Adipocyte (in vitro differentiated cells): ENCODE results near the gene ADAD2.

Experiments
- DNase-seq: peaks from one replicate; pipeline ENCODE4 v3.0.0-alpha.2; 2015; ENCODE audit warnings: low read depth
- H3K27me3 ChIP-seq: replicated peaks from 2 replicates; pipeline ENCODE4 v1.7.0; 2013; ENCODE audit warnings: mild to moderate bottlenecking, low read length, moderate library complexity; ENCODE audit not compliant: control insufficient read depth, insufficient read depth
- H3K36me3 ChIP-seq: 2 replicates; pipeline ENCODE4 v1.7.0; 2013; ENCODE audit warnings: low read length, mild to moderate bottlenecking, moderate library complexity; ENCODE audit not compliant: control insufficient read depth, insufficient read depth, severe bottlenecking
- H3K4me1 ChIP-seq: 2 replicates; pipeline ENCODE4 v1.7.0; 2013; ENCODE audit warnings: mild to moderate bottlenecking, low read length, moderate library complexity; ENCODE audit not compliant: control insufficient read depth, insufficient read depth
- H3K4me3 ChIP-seq: 2 replicates; pipeline ENCODE4 v1.7.0; 2013; ENCODE audit warnings: mild to moderate bottlenecking, low read length, moderate library complexity
- H3K9ac ChIP-seq: 2 replicates; pipeline ENCODE4 v1.7.0; 2013; ENCODE audit warnings: mild to moderate bottlenecking, low read length, moderate library complexity
- H3K9me3 ChIP-seq: 2 replicates; pipeline ENCODE4 v1.7.0; 2013; ENCODE audit warnings: mild to moderate bottlenecking, low read length, moderate library complexity; ENCODE audit not compliant: control insufficient read depth

Gene ADAD2

DNA sequence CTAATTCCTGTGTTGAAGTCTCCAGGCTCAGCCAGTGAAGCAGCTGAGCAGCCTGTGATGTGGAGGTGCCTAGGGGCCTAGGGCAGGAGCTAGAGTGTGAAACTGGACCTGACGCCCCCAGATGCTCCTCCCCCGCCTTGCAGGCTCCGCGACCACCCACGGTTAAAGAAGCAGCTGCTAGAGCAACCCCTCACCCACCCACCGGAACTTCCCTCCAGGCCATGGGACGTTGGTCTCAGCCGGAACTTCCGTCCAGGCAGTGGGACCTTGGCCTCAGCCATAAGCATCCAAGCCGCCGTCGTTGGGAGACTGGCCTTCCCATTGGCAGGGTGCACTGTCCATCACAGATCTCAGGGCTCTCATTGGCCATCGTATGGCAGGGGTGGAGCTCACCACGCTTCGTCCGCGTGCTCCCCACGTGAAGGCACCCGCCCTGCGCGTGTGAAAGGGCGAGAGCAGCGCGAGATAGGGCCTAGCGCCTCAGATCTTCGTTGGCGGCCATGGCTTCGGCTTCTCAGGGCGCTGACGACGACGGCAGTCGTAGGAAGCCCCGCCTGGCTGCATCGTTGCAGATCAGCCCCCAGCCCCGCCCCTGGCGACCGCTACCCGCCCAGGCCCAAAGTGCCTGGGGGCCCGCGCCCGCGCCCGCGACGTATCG lies at the start of gene ADAD2:
ADAD2 (plus strand) TSS at position 427 of the 658 bp plus-strand sequence; CDS start at position 501, 74 bp downstream.
- DNase-seq = no peak
- Histone ChIP-seq H3K9ac (no peak within 1 kb of the TSS), H3K9me3 (no peaks in the 10 kb centered on the region), H3K36me3 (no peaks in the 10 kb centered on the region), H3K4me3 (no peak within 1 kb of the TSS), H3K4me1 (no peaks in the 10 kb centered on the region), H3K27me3 (peaks cover 10% of the 10 kb centered on the region)

DNA sequence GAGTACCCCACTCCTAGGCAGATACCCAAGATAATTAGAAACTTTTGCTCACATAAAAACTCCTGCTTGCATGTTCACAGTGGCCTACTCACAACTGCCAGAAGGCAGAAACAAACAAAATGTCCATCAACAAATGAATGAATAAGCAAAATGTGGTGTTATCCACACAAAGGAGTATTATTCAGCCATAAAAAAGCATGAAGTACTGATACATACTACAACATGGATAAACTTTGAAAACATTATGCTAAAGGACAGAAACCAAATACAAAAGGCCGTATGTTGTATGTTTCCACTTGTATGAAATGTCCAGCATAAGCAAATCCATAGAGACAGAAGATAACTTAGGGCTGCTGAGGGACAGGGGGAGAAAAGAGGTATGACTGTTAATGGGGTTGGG lies 47.9 kb upstream of the ADAD2 start:
- Histone ChIP-seq H3K4me1 (peaks cover 14% of the 10 kb centered on the region), H3K9ac (no peak overlapping the region), H3K27me3 (peaks cover 10% of the 10 kb centered on the region), H3K4me3 (no peak overlapping the region), H3K36me3 (no peaks in the 10 kb centered on the region), H3K9me3 (no peaks in the 10 kb centered on the region)
- DNase-seq = no peak

DNA sequence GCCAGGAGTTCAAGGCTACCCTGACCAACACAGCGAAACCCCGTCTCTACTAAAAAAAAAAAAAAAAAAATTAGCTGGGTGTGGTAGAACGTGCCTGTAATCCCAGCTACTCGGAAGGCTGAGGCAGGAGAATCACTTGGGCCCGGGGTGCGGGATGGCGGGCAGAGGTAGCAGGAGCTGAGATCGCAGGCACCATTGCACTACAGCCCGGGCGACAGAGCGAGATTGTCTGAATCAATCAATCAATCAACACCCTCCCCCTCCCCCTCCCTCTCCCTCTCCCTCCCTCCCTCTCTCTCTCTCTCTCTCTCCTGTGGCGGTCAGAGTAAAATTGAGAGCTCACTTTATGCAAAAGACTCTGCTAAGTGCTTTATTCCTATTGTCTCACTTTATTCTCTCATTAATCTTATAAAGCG lies 47.2 kb upstream of the ADAD2 start:
- peaks cover 10% of the 10 kb centered on the region for H3K27me3 ChIP-seq
- no peaks in the 10 kb centered on the region for H3K36me3 ChIP-seq
- H3K9ac ChIP-seq = peak overlapping the region; percentile 88
- peaks cover 10% of the 10 kb centered on the region for H3K4me1 ChIP-seq
- no peaks in the 10 kb centered on the region for H3K9me3 ChIP-seq
- peak overlapping the region; percentile 93 for H3K4me3 ChIP-seq
- DNase-seq = peak; percentile 29

DNA sequence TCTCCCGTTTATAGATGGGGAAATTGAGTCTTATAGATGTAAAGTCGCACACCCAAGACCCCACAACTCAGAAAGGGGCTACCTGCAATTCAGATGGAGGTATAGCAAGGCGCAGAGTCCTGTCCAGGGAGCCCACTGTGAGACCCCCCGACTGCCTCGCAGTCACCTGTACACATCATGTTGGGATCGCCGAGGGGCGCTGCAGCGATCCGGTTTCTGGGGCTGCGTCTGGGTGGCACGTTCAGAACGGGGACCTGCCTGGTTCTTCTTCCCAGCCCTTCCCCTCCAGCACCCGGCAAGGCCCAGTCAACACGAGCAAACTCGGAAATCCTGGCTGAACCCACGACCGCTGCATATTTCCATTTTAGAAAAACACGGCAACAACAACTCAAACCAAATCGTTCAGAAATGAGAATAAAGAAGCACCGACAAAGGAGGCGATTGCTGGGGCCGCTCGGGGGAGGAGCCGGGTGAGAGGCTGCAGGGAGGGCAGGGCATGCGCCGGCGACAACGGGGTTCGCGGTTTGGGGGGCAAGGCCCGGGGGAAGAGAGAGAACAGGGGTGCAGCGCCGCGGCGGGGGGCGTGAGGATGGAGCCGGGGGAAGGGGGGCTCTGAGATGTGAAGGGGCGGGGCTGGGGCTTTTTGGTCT lies 46.6 kb upstream of the ADAD2 start:
- Histone ChIP-seq H3K9me3 (no peaks in the 10 kb centered on the region), H3K4me3 (peak overlapping the region; percentile 93), H3K9ac (peak overlapping the region; percentile 88), H3K36me3 (no peaks in the 10 kb centered on the region), H3K27me3 (peaks cover 10% of the 10 kb centered on the region), H3K4me1 (peaks cover 6% of the 10 kb centered on the region)
- peak; percentile 59 for DNase-seq

DNA sequence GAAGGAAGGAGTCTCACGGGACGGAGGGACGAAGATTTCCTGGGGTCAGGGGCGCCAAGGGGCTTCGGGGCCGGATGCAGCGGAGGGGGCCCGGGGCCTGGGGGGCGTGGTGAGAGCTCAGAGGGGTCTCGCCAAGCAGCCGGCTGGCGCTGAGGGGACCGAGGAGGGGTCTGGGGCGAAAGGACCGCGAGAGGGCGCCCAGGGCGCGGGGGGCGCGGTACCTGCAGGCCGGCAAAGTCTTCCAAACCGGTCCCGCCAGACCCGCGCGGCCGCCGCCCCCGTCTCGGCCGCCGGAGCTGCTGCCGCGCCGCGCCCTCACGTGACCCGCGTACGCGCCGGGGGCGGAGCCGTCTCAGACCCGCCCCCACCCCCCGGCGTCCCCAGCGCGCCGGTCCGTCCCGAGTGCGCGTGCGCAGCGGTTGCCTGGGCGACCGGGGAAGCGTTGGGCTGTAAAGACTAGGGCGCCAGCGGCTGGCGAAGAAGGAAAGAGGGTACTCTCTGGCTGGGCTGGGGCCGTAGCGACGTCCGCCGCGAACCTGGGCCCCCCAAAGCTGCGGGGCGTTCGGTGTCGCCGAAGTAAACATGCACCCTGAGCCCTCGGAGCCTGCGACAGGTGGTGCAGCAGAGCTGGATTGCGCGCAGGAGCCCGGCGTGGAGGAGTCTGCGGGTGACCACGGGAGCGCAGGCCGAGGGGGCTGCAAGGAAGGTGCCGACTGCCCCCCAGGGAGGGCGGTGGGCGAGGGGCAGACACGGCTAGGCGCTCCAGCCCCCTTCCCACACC lies 45.9 kb upstream of the ADAD2 start, which contains the start of the genes DNAAF1 and HSDL1:
DNAAF1 (plus strand) TSS at position 450 of the 781 bp plus-strand sequence; CDS start at position 583, 133 bp downstream.
HSDL1 (minus strand) TSS at position 319 of the 781 bp plus-strand sequence. CDS start 13,856 bp downstream, outside the sequence.
- Histone ChIP-seq H3K27me3 (peaks cover 11% of the 10 kb centered on the region), H3K36me3 (no peaks in the 10 kb centered on the region), H3K4me1 (peaks cover 4% of the 10 kb centered on the region), H3K9me3 (no peaks in the 10 kb centered on the region), H3K9ac (peak within 1 kb of the TSS; percentile 88), H3K4me3 (peak within 1 kb of the TSS; percentile 93)
- DNase-seq = peak; percentile 96

DNA sequence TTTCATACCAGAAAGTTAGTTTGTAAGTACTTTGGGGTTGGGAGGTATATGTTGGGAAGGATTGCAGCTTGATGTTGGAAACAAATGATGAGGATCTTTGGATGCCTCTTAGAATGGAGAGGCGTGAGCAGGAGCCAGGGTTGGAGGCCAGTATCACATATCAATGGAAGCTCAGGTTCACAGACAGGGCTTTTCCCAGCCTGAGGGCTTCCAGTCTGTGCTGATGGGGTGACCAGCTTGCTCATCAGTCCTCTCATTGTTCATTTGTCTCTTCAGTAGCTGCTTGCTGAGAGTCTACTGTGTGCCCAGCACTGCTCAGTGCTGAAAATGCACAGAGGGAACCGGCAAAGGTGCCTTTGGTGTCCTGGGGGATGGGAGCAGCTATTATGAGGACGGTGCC lies 40.0 kb upstream of the ADAD2 start:
- no peak overlapping the region for H3K4me3 ChIP-seq
- H3K27me3 ChIP-seq = peaks cover 14% of the 10 kb centered on the region
- H3K9me3 ChIP-seq = peaks cover 2% of the 10 kb centered on the region
- no peaks in the 10 kb centered on the region for H3K4me1 ChIP-seq
- no peaks in the 10 kb centered on the region for H3K36me3 ChIP-seq
- no peak for DNase-seq
- H3K9ac ChIP-seq = no peak overlapping the region

DNA sequence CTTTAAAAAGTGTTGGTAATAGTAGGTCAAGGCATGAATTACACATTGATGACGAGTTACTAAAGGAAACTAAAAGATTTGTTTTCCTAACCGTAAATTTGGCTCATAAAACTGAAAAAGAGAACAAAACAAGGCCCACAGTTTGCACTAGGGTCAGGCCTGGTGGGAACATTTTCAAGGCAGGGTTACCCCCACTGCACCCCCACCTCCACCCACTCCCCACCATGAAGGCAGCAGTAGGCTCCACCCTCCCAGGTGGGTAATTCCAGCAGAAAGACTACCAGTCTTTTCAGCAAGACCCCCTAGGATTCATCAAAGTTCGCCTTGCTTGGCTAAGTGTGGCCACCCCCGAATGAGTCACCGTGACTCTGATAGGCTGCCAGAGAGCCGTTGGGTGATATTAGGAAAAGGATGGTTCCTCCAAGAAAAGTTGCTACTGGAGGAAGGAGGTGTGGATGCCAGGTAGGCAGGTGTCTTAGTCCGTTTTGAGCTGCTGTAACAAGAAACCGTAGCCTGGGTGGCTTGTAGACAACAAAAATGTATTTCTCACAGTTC lies 37.2 kb upstream of the ADAD2 start:
- H3K27me3 ChIP-seq = peaks cover 17% of the 10 kb centered on the region
- no peaks in the 10 kb centered on the region for H3K36me3 ChIP-seq
- H3K4me1 ChIP-seq = no peaks in the 10 kb centered on the region
- H3K9me3 ChIP-seq = peaks cover 6% of the 10 kb centered on the region
- no peak overlapping the region for H3K4me3 ChIP-seq
- no peak overlapping the region for H3K9ac ChIP-seq
- no peak for DNase-seq

DNA sequence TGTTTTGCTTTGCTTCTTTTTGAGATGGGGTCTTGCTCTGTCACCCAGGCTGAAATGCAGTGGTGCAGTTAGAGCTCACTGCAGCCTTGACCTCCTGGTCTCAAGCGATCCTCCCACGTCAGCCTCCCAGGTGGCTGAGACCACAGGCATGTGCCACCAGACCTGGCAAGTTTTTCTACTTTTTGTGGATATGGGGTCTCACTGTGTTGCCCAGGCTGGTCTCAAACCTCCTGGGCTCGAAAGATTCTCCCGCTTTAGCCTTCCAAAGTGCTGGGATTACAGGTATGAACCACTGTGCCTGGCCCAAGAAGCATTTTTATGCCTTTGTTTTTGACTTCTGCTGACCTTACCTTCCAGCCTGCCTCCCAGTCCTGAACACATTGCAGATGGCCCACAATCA lies 35.7 kb upstream of the ADAD2 start:
- Histone ChIP-seq H3K9me3 (peaks cover 6% of the 10 kb centered on the region), H3K27me3 (peaks cover 29% of the 10 kb centered on the region), H3K9ac (no peak overlapping the region)

DNA sequence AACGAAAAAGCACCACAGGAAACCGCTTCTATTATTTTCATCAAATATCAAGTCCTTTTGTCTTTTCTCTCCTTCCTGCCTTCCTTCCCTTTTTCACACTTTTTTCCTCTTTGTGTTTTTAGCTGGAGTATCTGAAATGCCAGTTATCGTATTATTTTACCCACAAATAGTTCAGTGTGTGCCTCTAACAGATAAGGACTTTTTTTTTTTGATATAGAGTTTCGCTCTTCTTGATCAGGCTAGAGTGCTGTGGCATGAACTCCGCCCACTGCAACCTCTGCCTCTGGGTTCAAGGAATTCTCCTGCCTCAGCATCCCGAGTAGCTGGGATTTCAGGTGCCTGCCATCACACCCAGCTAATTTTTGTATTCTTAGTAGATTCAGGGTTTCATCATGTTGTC lies 35.2 kb upstream of the ADAD2 start:
- no peak overlapping the region for H3K9ac ChIP-seq
- DNase-seq = no peak
- peaks cover 33% of the 10 kb centered on the region for H3K27me3 ChIP-seq
- H3K4me1 ChIP-seq = no peaks in the 10 kb centered on the region
- H3K9me3 ChIP-seq = peaks cover 6% of the 10 kb centered on the region
- H3K36me3 ChIP-seq = no peaks in the 10 kb centered on the region
- no peak overlapping the region for H3K4me3 ChIP-seq

More for the DNA sequence above, 35.7 kb upstream of the ADAD2 start:
- DNase-seq = no peak
- no peaks in the 10 kb centered on the region for H3K4me1 ChIP-seq
- H3K36me3 ChIP-seq = no peaks in the 10 kb centered on the region
- no peak overlapping the region for H3K4me3 ChIP-seq

DNA sequence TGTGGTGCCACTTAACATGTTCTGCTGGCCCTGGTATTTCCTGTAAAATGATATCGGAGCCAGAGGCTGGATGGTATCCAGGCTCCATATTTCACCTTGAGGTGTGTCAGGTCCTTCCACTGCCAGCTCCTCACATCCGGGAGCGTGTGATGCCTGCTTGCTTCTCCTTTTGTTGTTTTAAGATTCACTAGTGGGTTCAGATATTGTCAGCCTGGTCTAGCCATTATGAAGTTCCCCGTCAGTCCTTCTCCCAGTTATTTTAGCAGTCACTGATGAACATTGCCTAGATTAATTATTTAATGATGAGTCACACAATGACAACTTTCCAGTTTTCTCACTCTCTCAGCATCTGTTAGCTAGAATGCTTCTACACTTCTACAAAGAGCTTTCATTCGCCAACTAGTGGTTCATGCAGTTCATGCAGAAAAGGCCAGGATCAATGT lies 34.6 kb upstream of the ADAD2 start:
- H3K9ac ChIP-seq = no peak overlapping the region
- peaks cover 6% of the 10 kb centered on the region for H3K9me3 ChIP-seq
- H3K36me3 ChIP-seq = no peaks in the 10 kb centered on the region
- no peak for DNase-seq
- no peaks in the 10 kb centered on the region for H3K4me1 ChIP-seq
- H3K4me3 ChIP-seq = no peak overlapping the region
- peaks cover 39% of the 10 kb centered on the region for H3K27me3 ChIP-seq

DNA sequence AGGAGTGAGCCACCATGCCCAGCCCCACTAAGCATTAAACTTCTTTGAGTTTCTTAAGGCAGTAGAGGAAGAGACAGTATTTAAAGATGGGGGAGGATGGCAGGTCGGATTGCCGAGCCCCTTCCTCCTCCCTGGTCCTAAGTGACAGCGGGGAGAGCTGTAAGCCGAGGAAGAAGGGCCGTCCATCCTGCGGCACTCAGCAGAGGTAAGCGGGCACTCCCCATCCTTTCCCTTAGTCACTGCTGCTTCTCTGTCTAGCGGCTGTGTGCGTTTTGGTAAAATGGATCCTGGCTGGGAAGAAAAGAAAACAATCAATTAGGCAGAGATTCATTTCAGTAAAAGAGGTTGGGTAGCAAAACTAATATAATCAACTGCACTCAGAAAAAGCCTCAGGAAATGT lies 31.9 kb upstream of the ADAD2 start:
- Histone ChIP-seq H3K9me3 (peaks cover 6% of the 10 kb centered on the region), H3K9ac (no peak overlapping the region), H3K36me3 (no peaks in the 10 kb centered on the region), H3K27me3 (peaks cover 46% of the 10 kb centered on the region), H3K4me3 (no peak overlapping the region), H3K4me1 (no peaks in the 10 kb centered on the region)
- no peak for DNase-seq
